Measurements from ENCODE around the gene CHMP2B.

CHMP2B gene, protein sequence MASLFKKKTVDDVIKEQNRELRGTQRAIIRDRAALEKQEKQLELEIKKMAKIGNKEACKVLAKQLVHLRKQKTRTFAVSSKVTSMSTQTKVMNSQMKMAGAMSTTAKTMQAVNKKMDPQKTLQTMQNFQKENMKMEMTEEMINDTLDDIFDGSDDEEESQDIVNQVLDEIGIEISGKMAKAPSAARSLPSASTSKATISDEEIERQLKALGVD

DNA sequence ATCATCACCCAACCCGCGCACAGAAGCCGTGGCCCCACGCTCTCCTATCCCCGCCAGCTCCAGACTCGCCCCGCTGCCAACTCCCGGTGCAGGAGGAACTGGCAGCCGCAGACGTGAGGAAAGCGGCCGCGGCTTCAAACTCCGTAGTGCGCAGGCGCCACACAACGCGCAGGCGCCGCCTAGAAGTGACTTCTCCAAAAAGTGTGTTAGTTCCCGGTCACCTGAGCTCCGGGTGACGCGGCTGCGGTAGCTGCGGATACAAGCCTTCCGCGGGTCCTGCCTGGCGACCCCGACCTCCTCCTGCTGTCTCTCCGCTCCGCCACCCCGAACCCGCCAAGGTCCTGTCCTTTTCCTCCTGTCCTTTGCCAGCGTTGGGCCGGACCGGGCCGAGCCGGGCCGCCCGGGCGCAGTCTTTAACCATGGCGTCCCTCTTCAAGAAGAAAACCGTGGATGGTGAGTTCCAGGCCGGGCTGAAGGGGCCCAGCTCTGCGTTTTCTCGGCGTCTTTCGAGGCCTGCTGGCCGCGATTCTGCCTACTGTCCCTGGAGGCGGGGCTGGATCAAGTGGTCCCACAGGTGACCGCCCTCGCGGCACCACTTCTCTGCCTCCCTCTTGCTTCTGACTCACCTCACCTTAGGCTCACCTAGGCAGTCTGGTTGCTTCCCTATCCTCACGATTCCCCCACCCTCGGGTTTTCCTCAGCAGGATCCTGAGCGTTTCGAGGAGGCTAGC lies at the start of gene CHMP2B:
TSS of gene CHMP2B (plus strand) at position 206 of the 731 bp plus-strand sequence. CDS start at position 420, 214 bp downstream.
- DNase-seq (ENCODE audit: low read depth in 1 of 2, low spot score in 1 of 2), result peak; percentile 83 to 89

DNA sequence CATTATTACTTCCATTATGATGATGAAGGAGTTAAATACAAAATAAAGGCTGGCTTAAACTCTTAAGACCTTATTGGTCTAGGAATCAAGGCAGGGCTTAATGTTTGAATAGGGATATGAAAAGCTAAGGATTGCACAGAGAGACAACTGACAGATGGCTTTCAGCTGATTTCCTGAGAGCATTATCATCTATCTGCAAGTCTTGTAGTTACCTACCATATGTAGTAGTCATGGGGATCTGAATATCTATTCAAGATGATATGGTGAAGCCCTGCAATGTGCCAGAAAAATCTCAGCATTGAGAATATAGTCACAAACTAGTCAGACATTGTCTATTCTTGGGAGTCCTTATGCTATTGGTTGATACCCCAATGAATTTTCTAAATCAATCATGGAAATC lies 47.5 kb upstream of the CHMP2B start:
- no peak for DNase-seq (ENCODE audit: low read depth in 1 of 2, low spot score in 1 of 2)

DNA sequence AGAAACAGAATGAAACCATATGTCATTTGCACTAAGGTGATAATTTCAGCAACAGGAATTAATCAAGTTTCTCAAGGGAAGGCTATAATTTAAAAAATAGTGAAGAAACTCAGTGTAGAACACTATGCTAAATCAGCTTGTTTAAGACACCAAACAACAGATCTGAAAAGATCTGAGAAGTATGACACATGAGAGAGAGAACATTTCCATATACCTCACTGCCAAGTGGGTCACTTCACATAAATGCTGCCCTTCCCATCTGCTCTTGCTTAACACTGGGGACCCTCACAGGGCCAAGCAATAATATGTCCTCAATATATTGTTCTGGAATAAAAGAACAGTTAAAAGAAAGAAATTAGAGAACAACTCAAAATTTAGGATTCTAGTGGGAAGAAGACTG lies 45.6 kb upstream of the CHMP2B start:
- DNase-seq (ENCODE audit: low read depth in 1 of 2, low spot score in 1 of 2), result no peak

DNA sequence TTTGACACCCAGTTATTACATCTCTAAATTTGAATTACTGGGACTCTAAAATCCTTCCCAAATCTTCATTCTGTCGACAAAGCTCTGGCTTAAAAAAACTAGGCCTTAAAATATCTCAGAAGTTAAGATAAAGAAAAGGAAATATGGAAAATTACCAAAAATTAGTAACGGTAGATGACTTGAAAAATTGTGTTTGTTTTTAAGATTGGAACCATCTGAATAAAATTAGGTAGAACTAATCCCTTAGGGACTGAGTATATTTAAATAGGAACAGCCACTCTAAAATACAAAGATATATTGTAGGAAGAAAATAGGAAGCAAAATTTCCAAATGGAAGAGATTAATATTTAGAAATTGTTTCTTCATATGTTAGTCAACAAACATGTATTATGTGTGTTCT lies 45.1 kb upstream of the CHMP2B start:
- DNase-seq (ENCODE audit: low read depth in 1 of 2, low spot score in 1 of 2), result no peak

DNA sequence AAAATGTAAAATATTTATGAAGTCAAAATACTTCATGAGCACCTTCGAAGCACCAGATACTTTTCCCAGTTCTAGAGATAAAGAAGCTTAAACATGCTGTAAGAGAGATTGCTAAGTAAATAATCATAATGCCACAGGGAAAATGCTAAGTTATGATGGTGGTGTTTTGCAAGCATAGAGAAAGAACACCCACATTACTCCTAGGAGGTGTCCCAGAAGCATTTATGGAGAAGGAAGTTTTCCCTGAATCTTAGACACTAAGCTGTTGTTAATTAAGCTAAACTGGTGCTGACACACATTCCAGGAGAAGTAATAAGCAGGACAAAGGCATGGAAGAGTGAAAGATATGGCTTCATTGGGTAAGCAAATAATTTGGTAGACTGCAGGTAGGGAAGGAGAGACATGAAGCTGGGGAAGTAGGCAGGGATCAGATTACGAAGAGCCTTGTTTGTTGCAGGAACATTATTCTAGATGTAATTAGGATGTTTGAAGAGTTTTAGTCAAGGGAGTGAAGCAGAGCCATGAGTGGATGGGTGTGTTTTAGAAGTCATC lies 40.4 kb upstream of the CHMP2B start:
- no peak for DNase-seq (ENCODE audit: low read depth in 1 of 2, low spot score in 1 of 2)

DNA sequence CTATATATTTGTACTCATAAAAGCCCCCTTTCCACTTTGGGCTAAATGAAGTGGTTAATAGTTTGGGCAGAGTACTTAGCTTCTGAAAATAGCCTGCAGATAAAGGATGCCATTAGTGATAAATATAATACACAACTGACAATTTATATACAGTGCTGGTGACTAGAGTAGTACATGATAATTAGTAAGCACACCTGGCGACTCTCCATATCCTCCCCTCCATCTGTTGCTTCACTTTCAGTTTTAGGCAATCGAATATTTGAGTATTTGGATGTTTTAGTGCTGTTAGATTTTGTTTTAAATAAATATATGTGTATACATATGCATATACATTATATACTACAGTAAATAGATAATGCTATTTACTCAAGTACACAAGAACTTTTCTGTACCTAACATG lies 35.9 kb upstream of the CHMP2B start:
- DNase-seq (ENCODE audit: low read depth in 1 of 2, low spot score in 1 of 2), result no peak

DNA sequence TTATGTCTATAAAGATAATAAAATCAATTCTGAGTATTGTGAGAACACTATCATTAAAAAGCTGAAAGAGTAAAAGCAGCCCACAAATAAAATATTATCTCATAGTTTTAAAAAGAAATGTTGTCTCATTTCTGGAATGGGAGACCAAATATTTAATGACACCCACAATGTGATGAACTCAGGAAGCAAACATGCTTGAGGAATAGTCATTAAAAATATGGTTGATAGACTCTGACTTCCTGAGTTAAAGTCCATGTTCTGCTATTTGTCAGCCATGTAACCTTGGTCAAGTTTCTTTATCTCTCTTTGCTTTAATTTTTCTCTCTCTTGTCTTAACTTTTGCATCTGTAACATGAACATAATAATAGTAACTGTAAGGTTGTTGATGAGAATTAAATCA lies 35.5 kb upstream of the CHMP2B start:
- no peak for DNase-seq (ENCODE audit: low read depth in 1 of 2, low spot score in 1 of 2)

DNA sequence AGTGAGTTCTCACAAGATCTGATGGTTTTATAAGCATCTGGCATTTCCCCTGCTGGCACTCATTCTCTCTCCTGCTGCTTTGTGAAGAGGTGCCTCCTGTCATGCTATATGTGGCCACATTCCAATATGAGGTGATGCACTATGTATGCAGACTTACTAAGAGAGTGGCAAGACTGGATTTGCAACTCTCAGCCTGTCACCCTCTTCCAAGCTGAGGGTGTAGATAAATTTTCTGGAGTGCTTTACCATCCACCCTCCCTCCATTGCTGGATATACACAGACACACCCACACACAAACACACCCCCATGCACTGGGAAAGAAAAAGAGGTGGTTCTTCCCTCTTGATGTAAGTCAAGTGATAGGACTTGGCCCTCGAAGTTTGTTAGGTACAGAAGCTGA lies 30.2 kb upstream of the CHMP2B start:
- DNase-seq (ENCODE audit: low read depth in 1 of 2, low spot score in 1 of 2), result no peak

DNA sequence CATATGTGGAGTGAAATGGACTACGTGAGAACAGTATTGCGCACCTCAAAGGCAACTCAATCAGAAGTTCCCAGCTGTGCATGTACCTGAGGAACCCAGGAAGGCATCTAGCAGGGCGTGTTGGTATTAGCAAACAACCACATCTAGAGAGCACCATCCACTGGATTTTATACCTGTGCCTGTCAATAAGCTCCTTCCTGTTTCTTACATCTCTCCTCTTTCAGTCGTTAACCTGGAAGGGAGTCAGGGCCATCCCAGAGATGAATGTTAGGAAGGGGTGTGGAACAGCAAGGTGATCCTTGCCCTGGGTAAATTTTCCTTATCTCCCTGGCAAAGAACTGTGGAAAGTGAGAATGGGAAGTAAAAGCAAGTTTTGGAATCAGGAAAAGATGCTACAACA lies 29.6 kb upstream of the CHMP2B start:
- DNase-seq (ENCODE audit: low read depth in 1 of 2, low spot score in 1 of 2), result no peak

DNA sequence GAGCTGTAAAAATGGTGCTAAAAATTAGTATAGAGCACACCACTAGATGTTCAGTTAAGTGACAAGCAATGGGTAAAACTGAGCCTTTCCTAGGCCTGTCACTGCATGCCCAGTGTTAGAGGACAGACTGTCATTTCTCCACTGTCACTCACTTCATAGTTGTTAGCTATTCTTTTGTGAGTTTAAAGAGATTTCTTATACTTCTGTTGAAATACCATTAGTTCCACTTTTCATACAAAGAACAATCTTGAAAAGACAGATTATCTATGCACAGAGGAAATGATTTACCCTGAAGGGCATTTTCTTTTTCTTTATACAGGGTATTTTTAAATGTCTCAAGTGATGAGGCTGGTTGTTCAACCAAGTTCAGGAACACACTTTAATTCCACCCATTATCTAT lies 28.3 kb upstream of the CHMP2B start:
- DNase-seq (ENCODE audit: low read depth in 1 of 2, low spot score in 1 of 2), result no peak

DNA sequence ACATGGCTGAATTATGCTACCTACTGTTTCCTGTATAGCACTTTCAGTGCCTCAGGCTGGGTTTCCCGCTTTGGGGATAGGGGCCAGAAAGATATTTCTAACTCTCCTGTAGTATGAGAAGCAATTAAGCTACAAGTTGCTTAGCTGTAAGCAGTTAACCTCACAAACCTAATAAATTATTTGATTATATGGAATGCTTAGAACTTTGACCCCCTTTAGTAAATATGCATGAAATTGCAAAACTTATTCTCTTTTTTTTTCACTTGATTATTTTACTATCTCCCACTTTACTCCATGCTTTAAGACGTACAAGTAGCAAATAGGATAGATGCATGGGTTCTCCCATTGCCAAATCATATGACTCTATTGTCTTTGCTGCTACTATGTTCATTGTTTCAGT lies 27.5 kb upstream of the CHMP2B start:
- no peak for DNase-seq (ENCODE audit: low read depth in 1 of 2, low spot score in 1 of 2)

DNA sequence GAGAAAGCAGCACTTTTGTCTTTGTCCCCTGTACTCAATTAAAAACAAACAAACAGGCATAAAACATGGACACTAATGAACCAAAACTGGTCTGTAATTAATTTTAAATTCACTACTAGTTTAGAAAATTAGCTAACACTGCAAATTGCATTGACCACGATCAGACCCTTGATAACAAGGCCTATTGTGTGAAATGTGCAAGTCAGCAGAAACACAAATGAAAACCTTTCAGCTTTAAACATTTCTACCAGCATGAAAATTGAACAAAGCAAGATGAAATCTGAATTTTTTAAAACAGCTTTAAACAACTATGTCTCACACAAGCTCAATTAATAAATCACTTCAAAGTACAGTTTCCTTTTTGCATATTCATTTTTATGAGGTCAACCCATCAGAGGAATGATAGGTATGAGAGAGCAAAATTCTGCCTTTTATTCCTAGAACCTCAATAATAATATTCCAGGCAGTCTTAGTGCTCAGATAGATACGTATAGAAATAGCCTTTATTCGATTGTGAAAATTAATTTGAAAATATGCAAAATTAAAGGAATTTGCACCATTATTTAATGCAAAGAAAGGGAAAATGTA lies 27.0 kb upstream of the CHMP2B start:
- no peak for DNase-seq (ENCODE audit: low read depth in 1 of 2, low spot score in 1 of 2)

DNA sequence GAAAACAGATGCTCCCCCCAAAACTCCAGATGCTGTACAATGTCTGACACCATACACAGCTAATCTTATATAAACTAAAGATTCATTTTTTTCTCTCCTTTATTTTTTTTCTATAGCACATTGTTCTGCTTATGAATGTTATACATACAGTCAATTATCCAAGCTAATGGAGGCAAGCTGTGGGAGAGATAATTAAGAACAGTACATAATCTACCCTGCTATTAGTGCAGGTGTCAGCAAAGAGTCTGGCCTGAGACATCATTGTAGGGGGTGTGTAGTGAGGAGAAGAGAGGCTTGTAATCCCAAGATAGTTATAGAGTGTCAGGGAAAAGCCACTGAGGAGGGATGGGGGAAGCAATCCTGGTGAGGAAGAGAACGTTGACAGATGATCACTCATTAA lies 25.4 kb upstream of the CHMP2B start:
- no peak for DNase-seq (ENCODE audit: low read depth in 1 of 2, low spot score in 1 of 2)

DNA sequence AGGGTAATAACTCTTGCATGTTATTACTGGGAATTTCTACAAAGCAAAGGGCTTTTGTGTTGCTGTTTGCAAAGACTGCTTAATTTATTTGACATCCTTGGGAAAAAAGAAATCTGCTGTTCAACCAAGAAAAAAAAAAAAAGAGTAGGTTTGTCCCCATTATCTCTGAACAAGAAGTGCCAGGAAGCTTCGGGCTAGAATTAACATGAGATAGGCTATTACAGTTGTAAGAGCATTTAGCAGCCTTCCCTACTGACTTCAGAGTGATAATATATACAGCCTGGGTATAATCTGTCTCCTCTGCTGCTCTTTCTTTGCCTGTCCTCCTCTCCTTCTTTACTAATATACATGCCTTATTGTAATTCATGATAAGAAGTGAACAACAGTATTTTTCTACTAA lies 23.3 kb upstream of the CHMP2B start:
- no peak for DNase-seq (ENCODE audit: low read depth in 1 of 2, low spot score in 1 of 2)

DNA sequence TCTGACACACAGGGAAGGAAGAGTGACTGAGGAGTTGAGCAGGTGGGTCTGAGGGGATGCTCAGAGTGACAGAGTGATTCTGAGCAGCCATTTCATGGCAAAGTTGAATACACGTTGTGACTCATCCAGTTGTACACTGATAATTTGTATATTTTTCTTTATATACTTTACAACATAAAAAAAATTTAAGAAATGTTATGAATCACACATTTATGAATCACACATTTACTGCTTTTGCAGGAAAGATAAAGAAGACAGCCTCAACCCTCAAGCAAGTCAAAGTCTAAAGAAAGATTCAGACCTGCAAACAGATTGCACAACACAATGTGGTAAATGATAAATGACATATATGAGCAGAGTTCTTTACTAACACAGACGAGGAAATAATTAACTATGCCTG lies 21.0 kb upstream of the CHMP2B start:
- no peak for DNase-seq (ENCODE audit: low read depth in 1 of 2, low spot score in 1 of 2)

DNA sequence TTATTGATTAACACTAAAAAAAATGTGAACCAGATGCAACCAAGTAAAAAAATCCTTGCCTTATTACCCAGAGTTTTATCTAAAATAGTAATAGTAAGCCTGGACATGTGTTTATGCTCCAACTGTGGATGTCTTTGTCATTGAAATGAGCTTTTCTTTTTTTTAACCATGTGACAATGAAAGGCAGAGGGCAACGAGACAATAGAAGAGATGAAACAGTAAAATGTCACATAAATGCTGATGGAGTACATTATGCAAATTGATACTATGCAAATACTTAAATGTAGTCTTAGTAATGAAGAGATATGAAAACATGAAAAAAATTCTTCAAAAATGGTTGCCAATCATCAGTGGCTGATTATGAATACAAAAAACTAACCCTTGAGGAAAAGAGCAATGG lies 20.5 kb upstream of the CHMP2B start:
- DNase-seq (ENCODE audit: low read depth in 1 of 2, low spot score in 1 of 2), result no peak

DNA sequence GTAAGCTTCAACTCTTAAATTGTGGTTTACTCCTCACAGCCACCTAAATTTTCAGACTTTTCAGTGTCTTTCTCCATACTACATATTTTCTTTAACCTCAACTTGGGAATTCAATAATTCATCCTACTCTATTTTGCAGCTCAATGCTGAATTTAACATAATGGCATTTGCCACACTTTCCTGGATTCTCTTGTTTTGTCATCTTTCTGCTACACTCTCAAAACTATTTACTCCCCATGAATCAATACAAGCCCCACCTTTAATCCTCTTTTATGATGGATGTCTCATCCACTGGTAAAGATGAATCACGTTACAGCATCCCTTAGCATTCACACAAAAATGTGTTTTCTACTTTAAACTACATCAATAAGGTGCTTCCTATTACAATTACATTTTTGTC lies 19.6 kb upstream of the CHMP2B start:
- DNase-seq (ENCODE audit: low read depth in 1 of 2, low spot score in 1 of 2), result no peak

DNA sequence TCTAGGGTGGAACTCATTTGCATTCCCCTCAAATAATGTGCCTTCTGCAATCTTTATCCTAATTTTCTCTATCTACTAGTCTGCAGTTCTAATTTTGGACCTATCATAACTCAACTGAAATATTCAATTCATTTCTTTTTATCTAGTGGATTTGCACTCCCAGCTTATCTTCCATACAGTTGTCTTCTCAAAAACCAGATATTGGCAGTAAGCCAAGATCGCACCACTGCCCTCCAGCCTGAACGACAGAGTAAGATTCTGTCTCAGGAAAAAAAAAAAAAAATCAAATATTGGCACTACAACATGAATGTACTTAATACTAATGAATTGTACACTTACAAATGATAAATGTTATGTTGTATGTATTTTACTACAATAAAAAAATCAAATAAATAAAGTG lies 18.0 kb upstream of the CHMP2B start:
- no peak for DNase-seq (ENCODE audit: low read depth in 1 of 2, low spot score in 1 of 2)

DNA sequence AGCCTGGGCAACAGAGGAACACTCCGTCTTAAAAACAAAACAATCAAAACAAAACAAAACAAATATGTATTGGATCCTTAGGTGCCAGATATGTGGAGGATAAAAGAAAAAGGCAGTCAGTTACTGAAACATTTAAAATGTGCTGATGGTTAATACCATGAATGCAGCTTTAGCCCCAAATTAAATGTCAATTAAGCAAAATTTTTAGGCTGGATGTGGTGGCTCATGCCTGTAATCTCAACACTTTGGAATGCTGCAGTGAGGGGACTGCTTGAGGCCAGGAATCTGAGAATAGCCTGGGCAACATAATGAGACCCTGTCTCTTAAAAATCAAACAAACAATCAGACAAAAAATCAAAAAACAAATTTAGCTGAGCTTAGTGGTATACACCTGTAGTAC lies 8.5 kb upstream of the CHMP2B start:
- DNase-seq (ENCODE audit: low read depth in 1 of 2, low spot score in 1 of 2), result no peak

DNA sequence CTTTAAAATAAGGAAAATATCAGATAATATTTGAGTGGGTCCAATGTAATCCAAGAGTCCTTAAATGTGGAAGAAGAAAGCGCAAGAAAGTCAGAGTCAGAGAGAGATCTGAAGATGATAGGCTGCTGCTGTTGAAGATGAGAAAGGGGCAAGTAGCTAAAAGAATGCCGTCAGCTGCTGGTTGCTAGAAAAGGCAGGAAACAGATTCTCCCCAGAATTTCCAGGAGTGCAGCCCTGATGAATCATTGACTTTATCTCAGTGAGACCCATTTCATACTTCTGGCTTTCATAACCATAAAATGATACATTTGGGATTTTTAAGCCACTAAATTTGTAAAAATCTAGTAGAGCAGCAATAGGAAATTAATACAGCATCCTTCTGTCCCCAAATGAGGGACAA lies 7.5 kb upstream of the CHMP2B start:
- DNase-seq (ENCODE audit: low read depth in 1 of 2, low spot score in 1 of 2), result no peak

DNA sequence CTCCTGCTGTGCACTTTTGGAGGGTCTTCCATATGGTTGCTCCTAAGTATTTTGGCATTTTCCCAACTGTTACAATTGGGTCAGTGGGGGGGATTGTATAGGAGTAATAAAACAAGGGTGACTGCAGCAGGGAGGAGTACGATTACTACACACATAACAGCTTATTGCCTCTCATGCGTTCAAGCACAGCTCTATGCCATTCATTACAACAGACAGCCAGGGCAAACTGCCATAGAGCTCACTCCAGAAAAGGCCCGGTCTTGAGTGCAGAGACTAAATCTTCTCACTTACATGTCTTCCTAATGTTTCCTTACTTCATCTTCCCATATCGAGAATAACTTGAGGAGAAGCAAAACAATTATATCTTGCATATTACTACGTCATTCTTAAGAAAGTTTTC lies 1.4 kb upstream of the CHMP2B start:
- DNase-seq (ENCODE audit: low read depth in 1 of 2, low spot score in 1 of 2), result no peak

DNA sequence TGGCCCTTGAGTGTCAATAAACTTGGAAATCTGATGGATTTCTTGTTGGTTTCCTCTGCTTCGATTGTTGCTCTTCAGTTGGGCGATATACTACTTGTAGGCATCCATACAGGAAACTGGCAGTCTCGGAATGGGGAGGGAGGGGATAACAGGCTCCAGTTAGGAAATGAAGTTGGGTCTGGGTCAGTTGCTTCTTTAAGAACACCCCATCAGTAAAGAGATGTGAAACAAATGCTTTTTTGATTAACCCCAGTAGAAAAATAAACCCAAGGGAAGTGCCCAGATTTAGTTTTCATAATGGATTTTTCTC lies 681 bp downstream of the CHMP2B start:
- DNase-seq (ENCODE audit: low read depth in 1 of 2, low spot score in 1 of 2), result no peak

DNA sequence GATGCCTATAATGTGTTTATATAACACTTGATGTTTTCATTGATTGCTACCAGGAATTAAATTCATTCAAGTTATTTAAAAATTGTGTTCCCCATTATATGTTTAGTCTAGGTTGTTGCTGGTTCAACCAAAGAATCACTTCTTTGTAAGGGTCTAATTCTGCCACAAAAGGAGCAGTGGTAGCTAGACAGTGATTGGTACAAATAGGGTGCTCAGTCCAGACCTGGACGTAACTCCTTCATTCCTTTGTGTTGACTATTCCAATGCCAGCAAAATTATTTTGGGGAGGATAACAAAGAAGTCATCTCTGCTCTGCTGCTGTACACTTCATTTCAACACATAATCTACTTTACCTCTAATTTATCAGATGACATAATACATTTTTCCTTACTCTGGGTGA lies 1.2 kb downstream of the CHMP2B start:
- no peak for DNase-seq (ENCODE audit: low read depth in 1 of 2, low spot score in 1 of 2)
